Suprapubic skin (tissue), 4 donors: ENCODE measurements around the gene PI4K2B. TPM values are rescaled to one million over a fixed set of nuclear protein-coding genes. Genes with fewer than 3 reads are reported as not detected.

Source experiments
- DNase-seq, 2 donors: peaks; one replicate each; pipeline ENCODE4 v3.0.0-alpha.2; 2019; ENCODE audit warnings: low spot score in 2 of 2
- H3K27ac ChIP-seq: fragments of 200-600 bp; sonication (generic); one replicate; pipeline ENCODE4 v1.5.1; 2019
- H3K27me3 ChIP-seq: fragments of 200-600 bp; sonication (generic); one replicate; pipeline ENCODE4 v1.5.1; 2019
- H3K36me3 ChIP-seq: fragments of 200-600 bp; sonication (generic); one replicate; pipeline ENCODE4 v1.5.1; 2019
- H3K4me1 ChIP-seq: fragments of 200-600 bp; sonication (generic); one replicate; pipeline ENCODE4 v1.5.1; 2019
- H3K4me3 ChIP-seq: fragments of 200-600 bp; sonication (generic); one replicate; pipeline ENCODE4 v1.5.1; 2019; ENCODE audit warnings: mild to moderate bottlenecking
- H3K9me3 ChIP-seq: fragments of 200-600 bp; sonication (generic); one replicate; pipeline ENCODE4 v1.5.1; 2019
- EP300 ChIP-seq: sonication (generic); formaldehyde crosslinking; IDR thresholded peaks from one replicate; pipeline ENCODE4 v1.6.1; 2017; ENCODE audit warnings: antibody characterized with exemption
- POLR2A ChIP-seq, 2 donors: fragments of 450-650 bp; IDR thresholded peaks; one replicate each; pipeline ENCODE4 v1.6.1; 2017; ENCODE audit warnings: antibody characterized with exemption in 2 of 2, mild to moderate bottlenecking in 2 of 2, moderate library complexity in 2 of 2
- POLR2AphosphoS5 ChIP-seq, 3 donors: sonication (generic); formaldehyde crosslinking; IDR thresholded peaks; one replicate each; pipeline ENCODE4 v1.6.1; 2017; ENCODE audit warnings: antibody characterized with exemption in 3 of 3
- WGBS: methylation state at CpG from one replicate; pipeline ENCODE4 v1.1.5; 2018; 5-methylcytosine and 5-hydroxymethylcytosine counted together
- total RNA-seq, 4 donors: library from RNA; depleted of rRNA; stranded (reverse); fragments of >200 nt; gene quantifications; one replicate each; pipeline ENCODE4 v1.1.0, GENCODE V29; 2016
- TF ChIP-seq, protein P1 (sequence below), 2 donors: fragments of 200-600 bp in 1 of 2; fragments of 450-650 bp in 1 of 2; sonication (generic) in 1 of 2; IDR thresholded peaks; one replicate each; pipeline ENCODE4 v1.5.1; 2016 to 2019; ENCODE audit warnings: antibody characterized with exemption in 2 of 2, mild to moderate bottlenecking in 1 of 2, moderate library complexity in 1 of 2

PI4K2B gene
- total RNA-seq, 4 donors from 2014 or later, result 13.2 to 21.2 (median 16.3) TPM

DNA sequence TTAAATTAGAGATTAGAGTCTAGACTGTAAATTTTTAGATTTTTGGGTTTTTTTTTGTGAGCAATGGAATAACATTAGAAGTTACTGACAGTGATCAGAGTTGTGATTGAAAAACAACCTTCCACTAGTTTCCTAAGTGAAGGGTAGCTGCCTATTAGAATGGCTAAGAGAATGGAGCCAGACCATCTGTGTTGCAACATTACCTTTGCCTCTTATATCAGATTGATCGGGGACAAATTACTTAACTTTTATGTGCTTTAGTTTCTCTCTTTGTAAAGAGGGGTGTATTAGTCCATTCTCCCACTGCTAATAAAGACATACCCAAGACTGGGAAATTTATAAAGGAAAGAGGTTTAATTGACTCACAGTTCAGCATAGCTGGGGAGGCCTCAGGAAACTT lies 12.5 kb upstream of the PI4K2B start:
- Histone ChIP-seq H3K4me1 (no peaks in the 10 kb centered on the region), H3K36me3 (no peaks in the 10 kb centered on the region), H3K4me3 (no peak overlapping the region), H3K27ac (no peak overlapping the region), H3K27me3 (no peaks in the 10 kb centered on the region), H3K9me3 (peaks cover 15% of the 10 kb centered on the region)
- DNase-seq, result no peak
- no peak for TF ChIP-seq POLR2AphosphoS5 (IDR thresholded peaks at IDR 0.05)
- no peak for TF ChIP-seq POLR2A (IDR thresholded peaks at IDR 0.05)
- no peak for TF ChIP-seq EP300
- TF ChIP-seq, protein P1, sequence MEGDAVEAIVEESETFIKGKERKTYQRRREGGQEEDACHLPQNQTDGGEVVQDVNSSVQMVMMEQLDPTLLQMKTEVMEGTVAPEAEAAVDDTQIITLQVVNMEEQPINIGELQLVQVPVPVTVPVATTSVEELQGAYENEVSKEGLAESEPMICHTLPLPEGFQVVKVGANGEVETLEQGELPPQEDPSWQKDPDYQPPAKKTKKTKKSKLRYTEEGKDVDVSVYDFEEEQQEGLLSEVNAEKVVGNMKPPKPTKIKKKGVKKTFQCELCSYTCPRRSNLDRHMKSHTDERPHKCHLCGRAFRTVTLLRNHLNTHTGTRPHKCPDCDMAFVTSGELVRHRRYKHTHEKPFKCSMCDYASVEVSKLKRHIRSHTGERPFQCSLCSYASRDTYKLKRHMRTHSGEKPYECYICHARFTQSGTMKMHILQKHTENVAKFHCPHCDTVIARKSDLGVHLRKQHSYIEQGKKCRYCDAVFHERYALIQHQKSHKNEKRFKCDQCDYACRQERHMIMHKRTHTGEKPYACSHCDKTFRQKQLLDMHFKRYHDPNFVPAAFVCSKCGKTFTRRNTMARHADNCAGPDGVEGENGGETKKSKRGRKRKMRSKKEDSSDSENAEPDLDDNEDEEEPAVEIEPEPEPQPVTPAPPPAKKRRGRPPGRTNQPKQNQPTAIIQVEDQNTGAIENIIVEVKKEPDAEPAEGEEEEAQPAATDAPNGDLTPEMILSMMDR (IDR thresholded peaks at IDR 0.05), result no peak
- 91% methylated on average over 1 of the region's 1 CpG for WGBS

DNA sequence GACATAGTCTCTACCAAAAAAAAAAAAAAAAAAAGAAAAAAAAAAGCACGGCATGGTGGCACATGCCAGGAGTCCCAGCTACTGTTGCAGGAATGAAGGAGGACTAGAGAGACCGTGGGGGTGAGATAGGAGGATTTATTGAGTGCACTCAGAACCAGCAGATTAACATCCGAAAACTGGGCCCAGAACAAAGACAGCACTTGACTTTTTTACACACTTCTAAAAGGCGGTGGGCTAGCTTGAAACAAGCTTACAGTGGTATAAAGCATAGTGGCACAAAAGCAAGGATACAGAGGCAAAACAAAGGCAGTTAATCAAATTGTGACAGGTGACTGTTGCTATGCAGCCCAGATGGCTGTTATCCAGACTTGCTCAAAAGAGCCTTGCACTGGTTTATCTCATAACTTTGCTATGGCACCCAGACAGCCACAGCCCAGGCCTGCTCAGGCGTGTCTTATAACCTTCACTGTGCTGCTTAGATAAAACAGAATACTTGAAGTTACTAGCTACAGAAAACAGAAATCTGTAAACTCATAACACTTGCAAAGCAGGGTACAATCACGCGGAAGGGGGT lies 9.9 kb upstream of the PI4K2B start:
- DNase-seq, result no peak
- H3K27ac ChIP-seq, result no peak overlapping the region
- no peaks in the 10 kb centered on the region for H3K36me3 ChIP-seq
- peaks cover 15% of the 10 kb centered on the region for H3K9me3 ChIP-seq
- no peak overlapping the region for H3K4me3 ChIP-seq
- TF ChIP-seq, protein P1 (IDR thresholded peaks at IDR 0.05), result no peak
- TF ChIP-seq EP300, result no peak
- TF ChIP-seq POLR2A (IDR thresholded peaks at IDR 0.05), result no peak
- no peak for TF ChIP-seq POLR2AphosphoS5 (IDR thresholded peaks at IDR 0.05)
- no peaks in the 10 kb centered on the region for H3K4me1 ChIP-seq
- no peaks in the 10 kb centered on the region for H3K27me3 ChIP-seq
- 82% methylated on average over 7 of the region's 7 CpGs for WGBS

DNA sequence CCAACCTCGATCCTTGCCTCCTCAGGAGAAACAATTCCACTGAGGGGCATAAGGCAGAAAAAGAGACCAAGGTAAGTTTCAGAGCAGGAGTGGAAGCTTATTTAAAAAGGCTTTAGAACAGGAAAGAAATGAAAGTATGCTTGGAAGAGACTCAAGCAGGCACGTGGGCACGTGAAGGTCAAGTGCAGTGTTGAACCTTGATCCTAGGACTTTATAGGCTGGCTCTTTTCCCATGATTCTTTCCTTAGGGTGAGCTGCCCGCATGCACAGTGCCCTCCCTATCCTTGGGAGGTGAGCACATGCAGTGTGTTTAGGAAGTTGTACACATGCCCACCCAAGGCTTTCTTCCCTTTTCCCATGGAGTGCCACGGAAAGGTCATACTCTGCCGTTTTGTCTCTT lies 4.0 kb upstream of the PI4K2B start:
- peaks cover 5% of the 10 kb centered on the region for H3K9me3 ChIP-seq
- TF ChIP-seq POLR2AphosphoS5 (IDR thresholded peaks at IDR 0.05), result no peak
- TF ChIP-seq, protein P1 (IDR thresholded peaks at IDR 0.05), result no peak
- TF ChIP-seq EP300, result no peak
- no peak for TF ChIP-seq POLR2A (IDR thresholded peaks at IDR 0.05)
- 89% methylated on average over 6 of the region's 6 CpGs for WGBS
- H3K4me1 ChIP-seq, result no peaks in the 10 kb centered on the region
- DNase-seq, result no peak
- no peaks in the 10 kb centered on the region for H3K36me3 ChIP-seq
- H3K27ac ChIP-seq, result no peak overlapping the region
- no peak overlapping the region for H3K4me3 ChIP-seq
- no peaks in the 10 kb centered on the region for H3K27me3 ChIP-seq

DNA sequence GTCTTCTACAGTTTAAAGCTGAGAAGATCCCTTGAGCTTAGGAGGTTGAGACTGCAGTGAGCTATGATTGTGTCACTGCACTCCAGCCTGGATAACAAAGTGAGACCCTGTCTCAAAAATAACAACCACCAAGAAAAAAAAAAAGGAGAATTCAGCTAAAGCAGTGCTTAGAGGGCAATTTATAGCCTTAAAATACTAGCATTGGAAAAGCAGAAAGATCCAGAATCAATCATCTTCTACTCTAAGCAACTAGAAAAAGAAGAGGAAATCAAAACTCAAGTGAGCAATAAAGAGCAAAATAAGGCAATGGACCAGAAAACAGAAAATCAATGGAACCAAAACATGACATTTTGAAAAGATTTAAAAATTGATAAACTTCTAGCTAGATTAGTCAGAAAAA lies 639 bp upstream of the PI4K2B start:
- no peak for TF ChIP-seq POLR2AphosphoS5 (IDR thresholded peaks at IDR 0.05)
- TF ChIP-seq POLR2A (IDR thresholded peaks at IDR 0.05), result no peak
- TF ChIP-seq EP300, result no peak
- TF ChIP-seq, protein P1 (IDR thresholded peaks at IDR 0.05), result no peak
- no peak for DNase-seq
- Histone ChIP-seq H3K4me1 (peaks cover 17% of the 10 kb centered on the region), H3K27me3 (no peaks in the 10 kb centered on the region), H3K9me3 (no peaks in the 10 kb centered on the region), H3K4me3 (peak overlapping the region; percentile 67), H3K27ac (peak overlapping the region; percentile 92), H3K36me3 (no peaks in the 10 kb centered on the region)

DNA sequence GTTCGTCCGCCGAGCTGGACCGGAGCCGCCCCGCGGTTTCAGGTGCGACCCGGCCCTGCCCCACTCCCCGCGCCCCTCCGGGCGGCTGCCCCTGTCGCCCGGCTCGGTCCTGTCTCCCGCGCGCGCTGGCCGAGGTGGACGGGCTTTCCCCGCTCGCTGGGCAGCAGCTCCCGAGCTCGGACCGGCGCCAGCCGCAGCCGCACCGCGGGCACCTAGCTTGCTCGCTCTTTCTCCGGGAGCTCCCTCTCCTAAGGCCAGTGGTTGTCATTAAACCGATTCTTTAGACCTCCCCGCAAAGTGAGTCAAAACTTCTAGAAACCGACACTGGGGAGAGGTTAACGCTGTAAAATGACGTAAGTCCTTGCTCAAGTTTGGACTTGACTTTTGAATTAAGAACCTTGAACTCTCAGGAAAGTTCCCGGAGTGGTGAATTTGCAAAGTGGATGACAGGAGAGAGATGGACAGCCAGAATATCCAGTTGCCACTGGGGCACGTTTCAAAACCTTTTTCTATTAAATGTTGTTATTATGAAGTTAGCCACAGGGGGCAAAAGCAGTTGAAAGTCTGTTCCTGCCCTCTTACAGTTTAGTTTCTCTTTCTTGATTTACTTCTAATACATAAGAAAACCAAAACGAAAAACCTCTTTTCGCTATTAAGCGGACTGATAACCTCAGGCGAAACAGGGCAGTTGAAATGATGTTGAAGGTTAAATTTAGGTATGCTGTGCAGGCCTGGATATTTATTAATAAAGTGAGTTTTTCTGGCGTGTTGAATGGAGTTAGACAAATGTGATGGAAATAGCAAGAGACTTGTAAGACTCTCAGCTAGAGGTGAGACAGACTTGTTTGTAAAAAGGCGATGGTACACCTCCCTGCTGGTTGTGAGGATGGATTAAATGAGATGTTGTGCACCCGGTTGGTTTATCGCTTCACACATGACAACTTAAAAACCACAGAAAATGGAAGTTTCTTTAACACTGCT lies 847 bp downstream of the PI4K2B start:
- H3K9me3 ChIP-seq, result no peaks in the 10 kb centered on the region
- peak overlapping the region; percentile 67 for H3K4me3 ChIP-seq
- H3K27me3 ChIP-seq, result no peaks in the 10 kb centered on the region
- 10% methylated on average over 14 of the region's 49 CpGs for WGBS
- no peak for TF ChIP-seq EP300
- TF ChIP-seq, protein P1 (IDR thresholded peaks at IDR 0.05), result peak; percentile 24 to 39
- peak overlapping the region; percentile 92 for H3K27ac ChIP-seq
- DNase-seq, result peak in 1 of 2 donors; percentile 70
- H3K36me3 ChIP-seq, result no peaks in the 10 kb centered on the region
- peaks cover 20% of the 10 kb centered on the region for H3K4me1 ChIP-seq
